ENCODE results near the gene TPCN1.

The TPCN1 gene

DNA sequence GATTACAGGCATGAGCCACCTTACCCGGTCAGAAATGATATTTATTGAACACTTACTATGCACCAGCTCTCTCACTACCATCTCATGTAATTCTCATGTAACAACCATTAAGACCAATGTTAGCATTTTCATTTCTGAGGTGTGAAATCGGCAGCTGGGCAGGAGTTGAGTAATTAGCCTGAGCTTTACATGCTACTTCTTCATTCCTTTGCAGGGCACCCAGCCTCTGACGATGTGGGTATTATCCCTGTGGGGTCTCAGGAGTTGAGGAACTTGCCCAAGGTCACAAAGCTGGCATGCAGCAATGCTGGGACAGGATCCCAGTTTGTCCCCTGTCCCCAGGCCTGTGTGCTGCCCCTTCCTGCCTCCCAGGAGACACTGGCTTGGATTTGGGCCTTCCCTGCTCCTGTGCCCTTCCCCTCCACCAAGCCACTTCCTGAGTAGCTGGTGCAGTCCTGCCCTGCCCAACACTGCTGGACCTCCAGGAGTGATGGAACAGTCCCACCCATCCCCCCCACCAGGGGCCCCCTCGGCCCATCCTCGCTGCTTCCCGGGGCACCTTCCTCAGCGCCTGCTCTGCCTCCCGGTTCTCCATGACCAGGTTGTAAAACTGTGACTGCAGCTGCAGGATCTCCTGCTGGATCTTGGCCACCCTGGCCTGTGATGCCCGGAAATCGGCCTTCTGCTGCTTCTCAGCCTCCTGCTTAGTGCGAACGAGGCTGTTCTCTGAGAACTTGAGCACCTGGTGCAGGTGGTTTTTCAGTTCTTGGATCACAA, 21.1 kb upstream of the TPCN1 start:
- H3K18ac ChIP-seq (ENCODE audit: low read depth in 1 of 2, low read length in 2 of 2), result peak overlapping the region in 1 of 2 experiments; percentile 60
- no peak for DNase-seq
- H3K27me3 ChIP-seq (ENCODE audit: control insufficient read depth in 1 of 2, insufficient read depth in 1 of 2, low read length in 2 of 2), result no peaks in the 10 kb centered on the region
- H3K23ac ChIP-seq (ENCODE audit: low read length in 2 of 2), result peak overlapping the region in 1 of 2 experiments; percentile 35
- H4K91ac ChIP-seq (ENCODE audit: low read length), result peak overlapping the region; percentile 70
- peak overlapping the region; percentile 27 for H4K8ac ChIP-seq (ENCODE audit: low read length)
- no peak overlapping the region for H2BK120ac ChIP-seq (ENCODE audit: low read depth, low read length)
- peak overlapping the region; percentile 61 for H2AK5ac ChIP-seq (ENCODE audit: low read length, severe bottlenecking)
- H3K79me1 ChIP-seq (replicated peaks; ENCODE audit: low read length, poor library complexity, severe bottlenecking), result peaks cover 4% of the 10 kb centered on the region
- no peak overlapping the region for H2BK12ac ChIP-seq (ENCODE audit: low read length in 2 of 2)
- no peak overlapping the region for H3K4me3 ChIP-seq (ENCODE audit: insufficient read depth in 1 of 2, low read depth in 1 of 2, low read length in 2 of 2)
- no peaks in the 10 kb centered on the region for H3K9me3 ChIP-seq (ENCODE audit: control insufficient read depth, low read length)
- H3K4me2 ChIP-seq (ENCODE audit: low read length, poor library complexity, severe bottlenecking), result no peak overlapping the region
- H2BK5ac ChIP-seq (ENCODE audit: low read depth, low read length, poor library complexity, severe bottlenecking), result no peak overlapping the region
- no peak overlapping the region for H3K9ac ChIP-seq (ENCODE audit: low read length)
- no peak overlapping the region for H3K27ac ChIP-seq (ENCODE audit: low read length, poor library complexity, severe bottlenecking)
- H3K36me3 ChIP-seq (ENCODE audit: control insufficient read depth in 1 of 2, insufficient read depth in 2 of 2, low read depth in 1 of 2, low read length in 2 of 2), result peaks cover 0 to 8% of the 10 kb centered on the region in 2 experiments
- no peak overlapping the region for H2BK15ac ChIP-seq (ENCODE audit: low read depth, poor library complexity, severe bottlenecking)
- H2AFZ ChIP-seq (ENCODE audit: low read depth, low read length), result no peak overlapping the region
- peaks cover 26% of the 10 kb centered on the region for H3K4me1 ChIP-seq (ENCODE audit: control insufficient read depth, insufficient read depth, low read depth, low read length)
- H3K14ac ChIP-seq (ENCODE audit: low read length in 2 of 2), result peak overlapping the region in 1 of 2 experiments; percentile 38
- 87% methylated on average over 12 of the region's 12 CpGs for WGBS
- H3K4ac ChIP-seq (ENCODE audit: low read depth in 1 of 2, low read length in 2 of 2), result peak overlapping the region in 1 of 2 experiments; percentile 49

GRCh38 chr12:113201187-113202177, 19.8 kb upstream of the TPCN1 start:
- Histone ChIP-seq H3K18ac (ENCODE audit: low read depth in 1 of 2, low read length in 2 of 2) (no peak overlapping the region), H3K14ac (ENCODE audit: low read length in 2 of 2) (no peak overlapping the region), H3K27me3 (ENCODE audit: control insufficient read depth in 1 of 2, insufficient read depth in 1 of 2, low read length in 2 of 2) (no peaks in the 10 kb centered on the region), H2AFZ (ENCODE audit: low read depth, low read length) (no peak overlapping the region), H3K9me3 (ENCODE audit: control insufficient read depth, low read length) (no peaks in the 10 kb centered on the region), H4K8ac (ENCODE audit: low read length) (peak overlapping the region; percentile 30), H3K79me1 (replicated peaks; ENCODE audit: low read length, poor library complexity, severe bottlenecking) (peaks cover 3% of the 10 kb centered on the region), H3K23ac (ENCODE audit: low read length in 2 of 2) (no peak overlapping the region), H3K4me3 (ENCODE audit: insufficient read depth in 1 of 2, low read depth in 1 of 2, low read length in 2 of 2) (no peak overlapping the region), H3K9ac (ENCODE audit: low read length) (no peak overlapping the region), H2BK120ac (ENCODE audit: low read depth, low read length) (no peak overlapping the region), H3K27ac (ENCODE audit: low read length, poor library complexity, severe bottlenecking) (no peak overlapping the region), H4K91ac (ENCODE audit: low read length) (no peak overlapping the region), H2BK5ac (ENCODE audit: low read depth, low read length, poor library complexity, severe bottlenecking) (no peak overlapping the region), H2BK15ac (ENCODE audit: low read depth, poor library complexity, severe bottlenecking) (no peak overlapping the region), H3K4ac (ENCODE audit: low read depth in 1 of 2, low read length in 2 of 2) (no peak overlapping the region), H2BK12ac (ENCODE audit: low read length in 2 of 2) (peak overlapping the region; percentile 23 to 45), H3K4me1 (ENCODE audit: control insufficient read depth, insufficient read depth, low read depth, low read length) (peaks cover 18% of the 10 kb centered on the region), H2AK5ac (ENCODE audit: low read length, severe bottlenecking) (peak overlapping the region; percentile 37), H3K36me3 (ENCODE audit: control insufficient read depth in 1 of 2, insufficient read depth in 2 of 2, low read depth in 1 of 2, low read length in 2 of 2) (peaks cover 0 to 7% of the 10 kb centered on the region in 2 experiments), H3K4me2 (ENCODE audit: low read length, poor library complexity, severe bottlenecking) (no peak overlapping the region)
- 95% methylated on average over 14 of the region's 14 CpGs for whole genome bisulfite sequencing
- DNase-seq, result no peak

- no peak overlapping the region for H3K14ac ChIP-seq (ENCODE audit: low read length in 2 of 2)
- no peak overlapping the region for H3K4me3 ChIP-seq (ENCODE audit: insufficient read depth in 1 of 2, low read depth in 1 of 2, low read length in 2 of 2)
- H2BK15ac ChIP-seq (ENCODE audit: low read depth, poor library complexity, severe bottlenecking), result no peak overlapping the region
- H3K4ac ChIP-seq (ENCODE audit: low read depth in 1 of 2, low read length in 2 of 2), result no peak overlapping the region
- H3K9me3 ChIP-seq (ENCODE audit: control insufficient read depth, low read length), result no peaks in the 10 kb centered on the region
- peaks cover 0 to 4% of the 10 kb centered on the region in 2 experiments for H3K36me3 ChIP-seq (ENCODE audit: control insufficient read depth in 1 of 2, insufficient read depth in 2 of 2, low read depth in 1 of 2, low read length in 2 of 2)
- no peak overlapping the region for H3K23ac ChIP-seq (ENCODE audit: low read length in 2 of 2)
- no peak overlapping the region for H3K4me2 ChIP-seq (ENCODE audit: low read length, poor library complexity, severe bottlenecking)
- no peak overlapping the region for H4K8ac ChIP-seq (ENCODE audit: low read length)
- H3K9ac ChIP-seq (ENCODE audit: low read length), result no peak overlapping the region
- peak overlapping the region in 1 of 2 experiments; percentile 30 for H3K18ac ChIP-seq (ENCODE audit: low read depth in 1 of 2, low read length in 2 of 2)
- H3K79me1 ChIP-seq (replicated peaks; ENCODE audit: low read length, poor library complexity, severe bottlenecking), result no peaks in the 10 kb centered on the region
- peak overlapping the region in 1 of 2 experiments; percentile 45 for H2BK12ac ChIP-seq (ENCODE audit: low read length in 2 of 2)
- peaks cover 12% of the 10 kb centered on the region for H3K4me1 ChIP-seq (ENCODE audit: control insufficient read depth, insufficient read depth, low read depth, low read length)
- no peak overlapping the region for H2AK5ac ChIP-seq (ENCODE audit: low read length, severe bottlenecking)
- H2BK120ac ChIP-seq (ENCODE audit: low read depth, low read length), result no peak overlapping the region
- WGBS, result 76% methylated on average over 3 of the region's 4 CpGs
- no peak overlapping the region for H2AFZ ChIP-seq (ENCODE audit: low read depth, low read length)
- H3K27ac ChIP-seq (ENCODE audit: low read length, poor library complexity, severe bottlenecking), result no peak overlapping the region
- peak overlapping the region; percentile 18 for H4K91ac ChIP-seq (ENCODE audit: low read length)
- H3K27me3 ChIP-seq (ENCODE audit: control insufficient read depth in 1 of 2, insufficient read depth in 1 of 2, low read length in 2 of 2), result no peaks in the 10 kb centered on the region
- DNase-seq, result no peak
- no peak overlapping the region for H2BK5ac ChIP-seq (ENCODE audit: low read depth, low read length, poor library complexity, severe bottlenecking)
Observed at GRCh38 chr12:113202300-113203075, 18.8 kb upstream of the TPCN1 start.

Measured in mesenchymal stem cell (in vitro differentiated cells and primary cell).